Liver (tissue), 3 donors: ENCODE results near the gene GAN.

Experiments used
- CTCF ChIP-seq: fragments of 150-350 bp; IDR thresholded peaks from 2 replicates; pipeline ENCODE4 v1.5.1; 2017; ENCODE audit warnings: improper control_type of control experiment, low read depth, low read length; ENCODE audit not compliant: missing input control
- EGR1 ChIP-seq, 2 donors: IDR thresholded peaks; 2 replicates each; pipeline ENCODE4 v1.6.1; 2016 to 2018; ENCODE audit warnings: antibody characterized with exemption in 2 of 2, low read depth in 2 of 2
- FOXA2 ChIP-seq: IDR thresholded peaks from 2 replicates; pipeline ENCODE4 v1.6.1; 2016; ENCODE audit warnings: antibody characterized with exemption
- MAX ChIP-seq: IDR thresholded peaks from 2 replicates; pipeline ENCODE4 v1.6.1; 2016; ENCODE audit warnings: antibody characterized with exemption
- RAD21 ChIP-seq, 2 donors: IDR thresholded peaks; 2 replicates each; pipeline ENCODE4 v1.6.1; 2016; ENCODE audit warnings: antibody characterized with exemption in 2 of 2, mild to moderate bottlenecking in 2 of 2
- REST ChIP-seq: IDR thresholded peaks from 2 replicates; pipeline ENCODE4 v1.6.1; 2016; ENCODE audit warnings: antibody characterized with exemption, mild to moderate bottlenecking
- SP1 ChIP-seq: IDR thresholded peaks from 2 replicates; pipeline ENCODE4 v1.6.1; 2018; ENCODE audit warnings: antibody characterized with exemption, mild to moderate bottlenecking
- YY1 ChIP-seq: IDR thresholded peaks from 2 replicates; pipeline ENCODE4 v1.6.1; 2016; ENCODE audit warnings: antibody characterized with exemption, mild to moderate bottlenecking
- ZBTB33 ChIP-seq: IDR thresholded peaks from 2 replicates; pipeline ENCODE4 v1.6.1; 2016; ENCODE audit warnings: antibody characterized with exemption
- donor health status: healthy.
- donor health status: healthy.

- TF ChIP-seq YY1: no peak
- no peak for TF ChIP-seq CTCF
- no peak for TF ChIP-seq RAD21 (IDR thresholded peaks at IDR 0.05)
- no peak for TF ChIP-seq EGR1 (IDR thresholded peaks at IDR 0.05; ENCODE audit: low read depth in 2 of 2)
- no peak for TF ChIP-seq REST
- no peak for TF ChIP-seq ZBTB33
- TF ChIP-seq SP1: no peak
- no peak for TF ChIP-seq FOXA2
- TF ChIP-seq MAX: no peak
These were observed 18.1 kb upstream of the GAN start for GRCh38 chr16:81296631-81297030.
